Adrenal gland (tissue), 5 donors: Measurements from ENCODE around the gene SLC35G2.

Experiments used
- POLR2A ChIP-seq, 2 donors: fragments of 450-650 bp; IDR thresholded peaks; one replicate each; pipeline ENCODE4 v1.6.1; 2017; ENCODE audit warnings: antibody characterized with exemption in 2 of 2, mild to moderate bottlenecking in 2 of 2, moderate library complexity in 1 of 2
- TF ChIP-seq, protein P1 (sequence below), 6 experiments: fragments of 450-650 bp in 4 of 6; fragments of 200-600 bp in 2 of 6; sonication (generic) in 1 of 6; IDR thresholded peaks; 1 replicate in 5 of 6; 2 replicates in 1 of 6; pipeline versions ENCODE4 v1.5.1 to v1.8.0; 2016 to 2021; ENCODE audit warnings: antibody characterized with exemption in 6 of 6, mild to moderate bottlenecking in 2 of 6, moderate library complexity in 1 of 6
- donor health status: DM: no; HTN: no; CAD: no.

DNA sequence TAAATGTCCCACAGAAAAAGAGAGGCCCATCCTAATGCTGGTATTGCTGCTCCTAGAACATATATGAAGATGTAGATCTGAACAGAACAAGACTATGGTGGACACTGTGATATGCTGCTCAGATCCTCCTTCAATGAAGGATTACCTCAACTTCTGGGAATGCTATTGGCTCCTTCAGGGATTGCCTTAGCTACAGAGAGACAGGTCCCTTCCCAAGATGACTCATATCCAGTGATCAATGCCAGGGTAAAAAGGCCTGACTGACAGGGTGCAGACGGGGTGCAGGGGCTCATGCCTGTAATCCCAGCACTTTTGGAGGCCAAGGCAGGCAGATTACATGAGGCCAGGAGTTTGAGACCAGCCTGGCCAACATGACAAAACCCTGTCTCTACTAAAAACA lies 46.2 kb upstream of the SLC35G2 start:
- TF ChIP-seq, protein P1, sequence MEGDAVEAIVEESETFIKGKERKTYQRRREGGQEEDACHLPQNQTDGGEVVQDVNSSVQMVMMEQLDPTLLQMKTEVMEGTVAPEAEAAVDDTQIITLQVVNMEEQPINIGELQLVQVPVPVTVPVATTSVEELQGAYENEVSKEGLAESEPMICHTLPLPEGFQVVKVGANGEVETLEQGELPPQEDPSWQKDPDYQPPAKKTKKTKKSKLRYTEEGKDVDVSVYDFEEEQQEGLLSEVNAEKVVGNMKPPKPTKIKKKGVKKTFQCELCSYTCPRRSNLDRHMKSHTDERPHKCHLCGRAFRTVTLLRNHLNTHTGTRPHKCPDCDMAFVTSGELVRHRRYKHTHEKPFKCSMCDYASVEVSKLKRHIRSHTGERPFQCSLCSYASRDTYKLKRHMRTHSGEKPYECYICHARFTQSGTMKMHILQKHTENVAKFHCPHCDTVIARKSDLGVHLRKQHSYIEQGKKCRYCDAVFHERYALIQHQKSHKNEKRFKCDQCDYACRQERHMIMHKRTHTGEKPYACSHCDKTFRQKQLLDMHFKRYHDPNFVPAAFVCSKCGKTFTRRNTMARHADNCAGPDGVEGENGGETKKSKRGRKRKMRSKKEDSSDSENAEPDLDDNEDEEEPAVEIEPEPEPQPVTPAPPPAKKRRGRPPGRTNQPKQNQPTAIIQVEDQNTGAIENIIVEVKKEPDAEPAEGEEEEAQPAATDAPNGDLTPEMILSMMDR (IDR thresholded peaks at IDR 0.05): no peak
- TF ChIP-seq POLR2A (IDR thresholded peaks at IDR 0.05): no peak
